Memory B cell (primary cell): ENCODE data around the gene FMNL2.

Source experiments
- ATAC-seq: fragments of 150-1000 bp; cut with Tn5 transposase; 2 replicates; pipeline ENCODE4 v1.10.0; 2021; ENCODE audit warnings: low read depth, mild to moderate bottlenecking, moderate library complexity
- DNase-seq, 2 donors: peaks; one replicate each; pipeline ENCODE4 v3.0.0; 2022; ENCODE audit warnings: low spot score in 2 of 2
- H3K27ac Mint-ChIP-seq: one replicate; pipeline ENCODE4 v1.8.0; 2022; ENCODE audit warnings: mild to moderate bottlenecking, moderate library complexity, mixed read lengths
- H3K27me3 Mint-ChIP-seq: one replicate; pipeline ENCODE4 v1.8.0; 2022; ENCODE audit warnings: mixed read lengths
- H3K36me3 Mint-ChIP-seq: one replicate; pipeline ENCODE4 v1.8.0; 2022; ENCODE audit warnings: mild to moderate bottlenecking, mixed read lengths
- H3K4me1 Mint-ChIP-seq: one replicate; pipeline ENCODE4 v1.8.0; 2022; ENCODE audit warnings: mixed read lengths
- H3K4me3 Mint-ChIP-seq: one replicate; pipeline ENCODE4 v1.8.0; 2022; ENCODE audit warnings: mild to moderate bottlenecking, moderate library complexity, mixed read lengths
- H3K9me3 Mint-ChIP-seq: one replicate; pipeline ENCODE4 v1.8.0; 2022; ENCODE audit warnings: mixed read lengths

The FMNL2 gene

DNA sequence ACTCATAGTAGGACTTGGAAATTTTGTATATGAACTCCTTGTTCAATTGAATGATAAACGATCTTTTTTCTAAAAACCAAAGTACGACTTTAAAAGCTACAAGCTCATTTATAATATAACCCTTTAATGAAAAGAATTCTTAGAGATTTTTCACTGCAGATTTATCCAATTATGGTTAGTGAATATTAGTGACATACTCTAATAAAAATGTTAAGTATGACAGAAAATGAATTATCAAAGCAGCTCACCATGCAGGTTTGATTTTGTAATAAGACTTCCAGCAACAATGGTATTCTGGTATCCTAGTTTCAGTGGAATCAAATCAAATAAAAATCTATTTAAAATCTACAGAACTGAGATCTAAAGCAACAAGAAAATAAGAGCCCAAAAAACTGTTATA, 343.8 kb downstream of the FMNL2 start:
- Mint-ChIP-seq H3K9me3 (no peaks in the 10 kb centered on the region), H3K4me1 (peaks cover 3% of the 10 kb centered on the region), H3K4me3 (no peak overlapping the region), H3K27me3 (no peaks in the 10 kb centered on the region), H3K27ac (no peak overlapping the region), H3K36me3 (peaks cover 15% of the 10 kb centered on the region)
- no peak for DNase-seq
- ATAC-seq = no peak

DNA sequence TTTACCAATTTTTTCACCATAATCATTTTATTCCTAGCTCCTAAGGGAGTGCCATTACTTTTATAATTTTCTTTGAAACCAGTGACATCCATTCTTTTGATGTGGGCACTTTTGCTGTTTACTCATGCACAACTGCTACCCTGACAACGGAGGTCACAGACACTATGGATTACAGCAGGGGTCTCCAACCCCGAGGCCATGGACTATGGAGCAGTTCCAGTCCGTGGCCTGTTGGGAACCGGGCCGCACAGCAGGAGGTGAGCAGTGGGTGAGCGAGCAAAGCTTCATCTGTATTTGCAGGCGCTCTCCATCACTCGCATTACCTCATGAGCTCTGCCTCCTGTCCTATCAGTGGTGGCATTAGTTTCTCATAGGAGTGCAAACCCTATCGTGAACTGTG, 347.7 kb downstream of the FMNL2 start:
- ATAC-seq (no peak), DNase-seq (no peak)
- Mint-ChIP-seq H3K9me3 (no peaks in the 10 kb centered on the region), H3K27me3 (no peaks in the 10 kb centered on the region), H3K4me3 (no peak overlapping the region), H3K27ac (no peak overlapping the region), H3K4me1 (peaks cover 9% of the 10 kb centered on the region), H3K36me3 (peaks cover 17% of the 10 kb centered on the region)

DNA sequence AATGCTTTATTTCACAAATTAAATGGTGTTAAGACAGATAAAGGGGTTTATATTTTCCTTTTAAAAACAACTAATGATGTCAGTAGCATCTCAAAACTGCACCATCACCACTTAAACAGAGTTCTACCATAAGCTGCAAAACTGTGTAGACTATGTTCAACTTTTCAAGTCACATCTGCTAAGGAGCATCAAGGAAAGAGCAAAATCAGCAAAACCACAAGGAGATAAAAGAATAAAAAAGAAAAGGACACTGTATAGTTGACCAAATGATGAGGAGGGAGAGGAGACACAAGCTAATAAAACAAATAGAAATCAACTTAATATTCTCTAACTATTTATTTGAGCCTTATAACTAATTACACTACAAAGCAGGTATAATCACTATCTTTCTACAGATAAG, 348.4 kb downstream of the FMNL2 start:
- Mint-ChIP-seq H3K27ac (no peak overlapping the region), H3K4me3 (no peak overlapping the region), H3K4me1 (peaks cover 9% of the 10 kb centered on the region), H3K9me3 (no peaks in the 10 kb centered on the region), H3K36me3 (peaks cover 16% of the 10 kb centered on the region), H3K27me3 (no peaks in the 10 kb centered on the region)
- ATAC-seq (no peak), DNase-seq (no peak)

DNA sequence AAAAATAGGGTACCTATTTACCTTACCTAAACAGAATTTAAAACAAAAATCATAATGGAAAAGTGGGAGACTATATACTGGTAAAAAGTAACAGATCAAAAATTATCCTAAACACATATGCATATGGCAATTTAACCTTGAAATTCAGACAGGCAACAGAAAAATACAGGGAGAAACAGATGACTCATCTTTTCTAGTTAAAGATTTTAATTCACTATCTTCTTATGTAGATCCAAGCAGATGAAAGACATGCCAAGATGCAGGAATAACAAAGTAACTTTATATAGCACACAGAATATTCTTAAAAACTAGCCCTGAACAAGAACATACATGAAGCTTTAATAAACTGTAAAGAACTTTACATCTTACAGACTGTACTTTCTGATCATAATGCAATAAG, 351.3 kb downstream of the FMNL2 start:
- peaks cover 9% of the 10 kb centered on the region for H3K4me1 Mint-ChIP-seq
- H3K27me3 Mint-ChIP-seq = no peaks in the 10 kb centered on the region
- peaks cover 13% of the 10 kb centered on the region for H3K36me3 Mint-ChIP-seq
- H3K4me3 Mint-ChIP-seq = no peak overlapping the region
- no peak overlapping the region for H3K27ac Mint-ChIP-seq
- DNase-seq (no peak), ATAC-seq (no peak)
- H3K9me3 Mint-ChIP-seq = no peaks in the 10 kb centered on the region

DNA sequence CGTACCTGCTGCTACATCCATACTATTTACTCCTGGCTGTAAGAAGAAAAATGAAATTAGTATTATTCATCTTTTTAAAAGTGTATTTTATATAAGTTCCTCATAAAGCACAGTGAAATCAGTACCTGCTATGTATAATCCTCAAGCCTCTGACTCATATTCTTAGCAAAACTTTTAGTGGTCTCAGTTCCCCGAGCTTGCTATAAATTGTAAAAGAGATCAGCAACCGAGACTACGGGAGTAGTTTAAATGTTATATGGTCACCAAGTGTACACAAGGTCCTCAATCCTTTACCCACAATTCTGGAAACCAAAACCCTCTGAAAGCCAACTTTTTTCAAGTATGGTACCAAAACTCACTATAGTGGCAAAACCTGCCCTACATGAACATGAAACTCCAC, 358.1 kb downstream of the FMNL2 start:
- H3K4me3 Mint-ChIP-seq = no peak overlapping the region

DNA sequence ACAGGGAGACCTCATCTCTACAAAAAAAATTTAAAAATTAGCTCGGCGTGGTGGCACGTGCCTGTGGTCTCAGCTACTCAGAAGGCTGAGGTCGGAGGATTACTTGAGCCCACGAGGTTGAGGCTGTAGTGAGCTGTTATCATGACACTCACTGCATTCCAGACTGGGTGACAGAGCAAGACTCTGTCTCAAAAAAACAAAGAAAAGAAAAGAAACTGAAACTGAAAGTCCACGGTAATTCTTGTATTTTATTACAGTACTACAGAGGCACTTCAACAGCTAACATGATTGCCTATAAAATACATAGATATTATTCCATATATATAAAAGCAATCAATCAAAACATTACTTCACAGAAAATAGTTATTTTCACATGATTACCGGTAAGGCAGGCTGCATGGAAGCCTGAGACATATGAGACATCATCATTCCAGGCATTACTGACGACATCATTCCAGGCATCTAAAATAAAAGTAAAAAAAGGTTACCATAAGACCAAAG, 359.2 kb downstream of the FMNL2 start:
- ATAC-seq (peak; percentile 72), DNase-seq (peak in 1 of 2 donors; percentile 1)
- Mint-ChIP-seq H3K4me1 (peaks cover 11% of the 10 kb centered on the region), H3K27me3 (no peaks in the 10 kb centered on the region), H3K9me3 (no peaks in the 10 kb centered on the region), H3K27ac (peak overlapping the region; percentile 76), H3K4me3 (peak overlapping the region; percentile 60), H3K36me3 (peaks cover 5% of the 10 kb centered on the region)

More for the DNA sequence above, 358.1 kb downstream of the FMNL2 start:
- Mint-ChIP-seq H3K27me3 (no peaks in the 10 kb centered on the region), H3K27ac (no peak overlapping the region), H3K9me3 (no peaks in the 10 kb centered on the region), H3K36me3 (peaks cover 5% of the 10 kb centered on the region), H3K4me1 (peaks cover 11% of the 10 kb centered on the region)
- no peak for DNase-seq
- ATAC-seq = no peak

DNA sequence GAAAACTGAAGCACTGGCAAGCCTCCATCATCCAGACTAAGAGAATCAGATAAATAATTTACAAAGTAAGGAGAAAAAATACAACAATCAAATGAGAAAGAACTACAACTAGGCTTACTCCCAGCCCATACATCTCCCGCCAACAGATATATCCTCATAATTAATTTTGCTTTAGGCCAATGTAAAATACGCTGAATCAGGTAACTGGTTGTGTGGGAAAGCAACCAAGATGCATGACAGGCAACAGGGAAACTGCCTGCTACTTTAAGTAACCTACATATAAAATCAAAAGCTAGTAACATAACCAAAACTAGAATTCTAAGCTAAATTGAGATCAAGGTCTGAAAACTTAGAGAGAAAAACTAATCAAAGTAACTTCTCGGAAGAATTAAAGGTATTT, 360.8 kb downstream of the FMNL2 start:
- H3K36me3 Mint-ChIP-seq = peaks cover 3% of the 10 kb centered on the region
- no peak for ATAC-seq
- DNase-seq = no peak
- H3K4me3 Mint-ChIP-seq = no peak overlapping the region
- H3K27ac Mint-ChIP-seq = no peak overlapping the region
- H3K4me1 Mint-ChIP-seq = peaks cover 14% of the 10 kb centered on the region
- H3K9me3 Mint-ChIP-seq = no peaks in the 10 kb centered on the region
- no peaks in the 10 kb centered on the region for H3K27me3 Mint-ChIP-seq

DNA sequence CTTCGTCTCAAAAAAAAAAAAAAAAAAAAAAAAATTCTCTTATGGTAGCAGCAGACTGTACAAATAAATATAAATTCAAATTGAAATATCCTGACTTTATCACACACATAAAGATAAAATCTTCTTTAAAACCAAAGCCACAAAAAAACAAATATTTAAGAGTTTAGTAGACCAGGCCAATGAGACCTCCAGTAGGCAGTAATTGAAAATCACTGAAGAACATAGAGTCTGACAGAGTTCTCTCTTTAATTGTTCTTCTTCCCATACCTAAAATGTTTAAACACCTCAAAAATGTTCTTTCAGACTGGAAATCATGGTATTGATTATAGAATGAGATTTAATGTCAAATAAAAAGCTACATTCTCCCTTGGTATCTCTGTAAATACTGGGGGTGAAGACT, 361.5 kb downstream of the FMNL2 start:
- Mint-ChIP-seq H3K27me3 (no peaks in the 10 kb centered on the region), H3K4me1 (peaks cover 14% of the 10 kb centered on the region), H3K9me3 (no peaks in the 10 kb centered on the region), H3K4me3 (no peak overlapping the region), H3K36me3 (peaks cover 7% of the 10 kb centered on the region), H3K27ac (no peak overlapping the region)
- ATAC-seq = no peak
- DNase-seq = no peak
